GM12892 (cell line): Measurements from ENCODE around the gene VAMP2.

Source experiments
- POLR2AphosphoS5 ChIP-seq: IDR thresholded peaks from 2 replicates; pipeline ENCODE4 v1.6.1; 2011; ENCODE audit warnings: low read depth, low read length, control low read depth
- TAF1 ChIP-seq: IDR thresholded peaks from 2 replicates; pipeline ENCODE4 v1.6.1; 2011; ENCODE audit warnings: low read depth, mild to moderate bottlenecking, control low read depth, low read length, borderline replicate concordance

GRCh38 chr17:8133941-8134340, 28.8 kb downstream of the VAMP2 start:
- TF ChIP-seq POLR2AphosphoS5: no peak
- TF ChIP-seq TAF1: no peak
